ENCODE results near the gene IFNGR2.

DNA sequence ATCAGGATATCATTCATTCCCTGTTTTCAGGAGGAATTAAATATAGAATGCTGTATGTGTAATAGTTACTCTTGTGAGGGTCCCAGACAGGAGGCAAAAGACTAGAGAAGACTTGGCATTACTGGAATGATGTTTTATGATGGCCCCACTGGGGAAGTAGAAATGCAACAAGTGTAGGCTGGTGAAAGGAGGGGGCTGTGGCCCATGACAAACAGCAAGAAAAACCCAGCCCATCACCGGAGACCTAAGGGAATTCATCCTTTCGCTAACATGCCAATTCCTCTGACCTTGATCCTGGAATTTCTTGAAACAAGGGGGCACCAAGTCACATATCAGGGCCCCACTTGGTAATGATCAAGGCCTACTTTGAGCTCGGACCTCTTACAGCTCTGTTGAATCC, 5.5 kb upstream of the IFNGR2 start:
- TF ChIP-seq POLR2AphosphoS5 (IDR thresholded peaks at IDR 0.05; ENCODE audit: low read depth, low read length) (no peak), CTCF (IDR thresholded peaks at IDR 0.05) (no peak)
